ENCODE results near the gene HES4. TPM values are rescaled to one million over a fixed set of nuclear protein-coding genes. Genes with fewer than 3 reads are reported as not detected.

The HES4 gene
- total RNA-seq, 1 experiment from 2014 or later: 145 TPM

DNA sequence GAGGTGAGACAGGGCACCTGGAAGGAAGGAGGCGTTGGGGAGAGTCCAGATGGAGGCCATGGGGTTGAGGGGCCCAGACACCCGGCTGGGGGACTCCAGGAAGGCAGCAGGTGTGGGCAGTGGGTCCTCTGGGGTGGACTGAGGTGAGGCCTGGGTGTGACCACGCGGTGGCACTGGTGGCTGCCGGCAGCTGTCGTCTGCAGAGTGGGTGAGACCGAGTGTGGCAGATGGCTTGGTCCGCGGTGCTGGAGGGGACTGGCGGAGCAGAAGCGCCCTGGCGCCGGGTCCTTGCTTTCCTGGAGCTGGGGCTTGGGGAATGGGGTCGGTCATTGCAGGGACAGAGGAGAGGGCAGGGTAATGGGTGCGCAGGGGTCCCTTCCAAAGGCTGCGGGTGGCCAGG lies 32.5 kb upstream of the HES4 start:
- no peaks in the 10 kb centered on the region for H3K9me2 ChIP-seq (ENCODE audit: insufficient read depth)
- ATAC-seq (peak; percentile 2; the same call in 1 of the 2 replicates), DNase-seq (ENCODE audit: low read depth, low spot score) (no peak)
- H3K4me1 ChIP-seq (ENCODE audit: control insufficient read depth in 1 of 2, insufficient read depth in 2 of 2, low read length in 2 of 2): peaks cover 0 to 6% of the 10 kb centered on the region in 2 experiments; a peak in 1 of 4 replicates
- peaks cover 0 to 21% of the 10 kb centered on the region in 2 experiments; a peak in 1 of 4 replicates for H3K36me3 ChIP-seq (ENCODE audit: control insufficient read depth in 1 of 2, insufficient read depth in 2 of 2, low read length in 2 of 2)
- H3K4me3 ChIP-seq (replicated peaks in 1 of 2; ENCODE audit: low read depth in 1 of 2, low read length in 2 of 2): no peak overlapping the region
- ChIA-PET POLR2A (no interaction called here), RAD21 (ENCODE audit: low non-redundant PET in 1 of 2, low total read pairs in 2 of 2, uncharacterized antibody in 2 of 2, unreplicated experiment in 2 of 2) (no interaction called here), CTCF (no interaction called here)
- no peak overlapping the region for H2AFZ ChIP-seq (ENCODE audit: low read depth, low read length, poor library complexity, severe bottlenecking)
- no peaks in the 10 kb centered on the region for H4K20me1 ChIP-seq (ENCODE audit: insufficient read depth)
- no peak overlapping the region for H3K9ac ChIP-seq (ENCODE audit: low read length)
- BruUV-seq (replicated peaks): no TSS peak
- TF ChIP-seq MAX (IDR thresholded peaks at IDR 0.05) (no peak), EGR1 (IDR thresholded peaks at IDR 0.05; ENCODE audit: low read depth) (no peak), ZFX (IDR thresholded peaks at IDR 0.05) (no peak), FOSL1 (IDR thresholded peaks at IDR 0.05; ENCODE audit: low read depth) (no peak), SRF (IDR thresholded peaks at IDR 0.05; ENCODE audit: low read depth) (no peak), ELF1 (IDR thresholded peaks at IDR 0.05; ENCODE audit: borderline replicate concordance, low read depth) (no peak), RAD21 (IDR thresholded peaks at IDR 0.05; ENCODE audit: low read depth) (no peak), POLR2A (IDR thresholded peaks at IDR 0.05; ENCODE audit: borderline replicate concordance, extremely low read depth, insufficient read depth, insufficient read length) (no peak), ZNF274 (IDR thresholded peaks at IDR 0.05; ENCODE audit: low read depth, low read length) (no peak), CBX3 (IDR thresholded peaks at IDR 0.05; ENCODE audit: low read depth) (no peak), CTCF (IDR thresholded peaks at IDR 0.05 in 2 of 3, conservative IDR thresholded peaks at IDR 0.05 in 1 of 3; ENCODE audit: borderline replicate concordance in 1 of 3, insufficient read depth in 1 of 3, low read depth in 2 of 3, low read length in 2 of 3) (no peak), SP1 (IDR thresholded peaks at IDR 0.05; ENCODE audit: low read depth) (no peak), CEBPB (IDR thresholded peaks at IDR 0.05; ENCODE audit: low read depth) (no peak)
- TF ChIP-seq, protein P1, sequence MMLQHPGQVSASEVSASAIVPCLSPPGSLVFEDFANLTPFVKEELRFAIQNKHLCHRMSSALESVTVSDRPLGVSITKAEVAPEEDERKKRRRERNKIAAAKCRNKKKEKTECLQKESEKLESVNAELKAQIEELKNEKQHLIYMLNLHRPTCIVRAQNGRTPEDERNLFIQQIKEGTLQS (IDR thresholded peaks at IDR 0.05): no peak
- TF ChIP-seq, protein P2, sequence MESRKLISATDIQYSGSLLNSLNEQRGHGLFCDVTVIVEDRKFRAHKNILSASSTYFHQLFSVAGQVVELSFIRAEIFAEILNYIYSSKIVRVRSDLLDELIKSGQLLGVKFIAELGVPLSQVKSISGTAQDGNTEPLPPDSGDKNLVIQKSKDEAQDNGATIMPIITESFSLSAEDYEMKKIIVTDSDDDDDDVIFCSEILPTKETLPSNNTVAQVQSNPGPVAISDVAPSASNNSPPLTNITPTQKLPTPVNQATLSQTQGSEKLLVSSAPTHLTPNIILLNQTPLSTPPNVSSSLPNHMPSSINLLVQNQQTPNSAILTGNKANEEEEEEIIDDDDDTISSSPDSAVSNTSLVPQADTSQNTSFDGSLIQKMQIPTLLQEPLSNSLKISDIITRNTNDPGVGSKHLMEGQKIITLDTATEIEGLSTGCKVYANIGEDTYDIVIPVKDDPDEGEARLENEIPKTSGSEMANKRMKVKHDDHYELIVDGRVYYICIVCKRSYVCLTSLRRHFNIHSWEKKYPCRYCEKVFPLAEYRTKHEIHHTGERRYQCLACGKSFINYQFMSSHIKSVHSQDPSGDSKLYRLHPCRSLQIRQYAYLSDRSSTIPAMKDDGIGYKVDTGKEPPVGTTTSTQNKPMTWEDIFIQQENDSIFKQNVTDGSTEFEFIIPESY (IDR thresholded peaks at IDR 0.05; ENCODE audit: extremely low read depth, insufficient replicate concordance, low read length): no peak
- TF ChIP-seq, protein P3, sequence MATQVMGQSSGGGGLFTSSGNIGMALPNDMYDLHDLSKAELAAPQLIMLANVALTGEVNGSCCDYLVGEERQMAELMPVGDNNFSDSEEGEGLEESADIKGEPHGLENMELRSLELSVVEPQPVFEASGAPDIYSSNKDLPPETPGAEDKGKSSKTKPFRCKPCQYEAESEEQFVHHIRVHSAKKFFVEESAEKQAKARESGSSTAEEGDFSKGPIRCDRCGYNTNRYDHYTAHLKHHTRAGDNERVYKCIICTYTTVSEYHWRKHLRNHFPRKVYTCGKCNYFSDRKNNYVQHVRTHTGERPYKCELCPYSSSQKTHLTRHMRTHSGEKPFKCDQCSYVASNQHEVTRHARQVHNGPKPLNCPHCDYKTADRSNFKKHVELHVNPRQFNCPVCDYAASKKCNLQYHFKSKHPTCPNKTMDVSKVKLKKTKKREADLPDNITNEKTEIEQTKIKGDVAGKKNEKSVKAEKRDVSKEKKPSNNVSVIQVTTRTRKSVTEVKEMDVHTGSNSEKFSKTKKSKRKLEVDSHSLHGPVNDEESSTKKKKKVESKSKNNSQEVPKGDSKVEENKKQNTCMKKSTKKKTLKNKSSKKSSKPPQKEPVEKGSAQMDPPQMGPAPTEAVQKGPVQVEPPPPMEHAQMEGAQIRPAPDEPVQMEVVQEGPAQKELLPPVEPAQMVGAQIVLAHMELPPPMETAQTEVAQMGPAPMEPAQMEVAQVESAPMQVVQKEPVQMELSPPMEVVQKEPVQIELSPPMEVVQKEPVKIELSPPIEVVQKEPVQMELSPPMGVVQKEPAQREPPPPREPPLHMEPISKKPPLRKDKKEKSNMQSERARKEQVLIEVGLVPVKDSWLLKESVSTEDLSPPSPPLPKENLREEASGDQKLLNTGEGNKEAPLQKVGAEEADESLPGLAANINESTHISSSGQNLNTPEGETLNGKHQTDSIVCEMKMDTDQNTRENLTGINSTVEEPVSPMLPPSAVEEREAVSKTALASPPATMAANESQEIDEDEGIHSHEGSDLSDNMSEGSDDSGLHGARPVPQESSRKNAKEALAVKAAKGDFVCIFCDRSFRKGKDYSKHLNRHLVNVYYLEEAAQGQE (IDR thresholded peaks at IDR 0.05; ENCODE audit: low read depth): no peak
- no peak overlapping the region for H3K4me2 ChIP-seq (ENCODE audit: low read length)
- H3K27me3 ChIP-seq (ENCODE audit: insufficient read depth, low read length): no peaks in the 10 kb centered on the region
- no peak overlapping the region; the same call in 1 of the 2 replicates for H3K27ac ChIP-seq (ENCODE audit: low read depth, low read length)
- H3K9me3 ChIP-seq (ENCODE audit: control insufficient read depth in 1 of 2, insufficient read depth in 1 of 2, low read depth in 1 of 2, low read length in 2 of 2): no peaks in the 10 kb centered on the region
- intact Hi-C loops (cut with micrococcal nuclease): no loop called here
- peaks cover 62% of the 10 kb centered on the region for H3K79me2 ChIP-seq (ENCODE audit: insufficient read depth, low read length)

All from HCT116 (cell line).